HUES48 (cell line): ENCODE data around the gene SEMA3B.

ENCODE experiments used
- H3K27ac ChIP-seq: one replicate; pipeline ENCODE4 v1.7.0; 2013; ENCODE audit warnings: low read depth, low read length, inconsistent platforms
- H3K27me3 ChIP-seq: 2 replicates; pipeline ENCODE4 v1.6.1; 2013; ENCODE audit warnings: mild to moderate bottlenecking, low read length; ENCODE audit not compliant: control insufficient read depth, insufficient read depth
- H3K36me3 ChIP-seq: 2 replicates; pipeline ENCODE4 v1.6.1; 2013; ENCODE audit warnings: low read length; ENCODE audit not compliant: control insufficient read depth, insufficient read depth
- H3K4me1 ChIP-seq: 2 replicates; pipeline ENCODE4 v1.6.1; 2013; ENCODE audit warnings: mild to moderate bottlenecking, low read length; ENCODE audit not compliant: control insufficient read depth, insufficient read depth
- H3K4me3 ChIP-seq: 2 replicates; pipeline ENCODE4 v1.5.1; 2013; ENCODE audit warnings: mild to moderate bottlenecking, low read depth, low read length
- H3K9ac ChIP-seq: 2 replicates; pipeline ENCODE4 v1.6.1; 2013; ENCODE audit warnings: mild to moderate bottlenecking, low read depth, low read length, moderate library complexity
- H3K9me3 ChIP-seq: 2 replicates; pipeline ENCODE4 v1.6.1; 2013; ENCODE audit warnings: low read length; ENCODE audit not compliant: control insufficient read depth, insufficient read depth

SEMA3B gene

GRCh38 chr3:50286322-50287227, 17.6 kb downstream of the SEMA3B start:
- H3K9me3 ChIP-seq, result no peaks in the 10 kb centered on the region
- H3K27me3 ChIP-seq, result no peaks in the 10 kb centered on the region
- no peak overlapping the region for H3K27ac ChIP-seq
- H3K9ac ChIP-seq, result no peak overlapping the region
- H3K36me3 ChIP-seq, result peaks cover 42% of the 10 kb centered on the region
- peaks cover 4% of the 10 kb centered on the region; the same call in 1 of the 2 replicates for H3K4me1 ChIP-seq
- no peak overlapping the region for H3K4me3 ChIP-seq

GRCh38 chr3:50287262-50287661, 18.3 kb downstream of the SEMA3B start:
- no peak overlapping the region for H3K4me3 ChIP-seq
- no peak overlapping the region for H3K27ac ChIP-seq
- peaks cover 42% of the 10 kb centered on the region for H3K36me3 ChIP-seq
- no peaks in the 10 kb centered on the region for H3K9me3 ChIP-seq
- H3K4me1 ChIP-seq, result peaks cover 5% of the 10 kb centered on the region; the same call in 1 of the 2 replicates
- H3K9ac ChIP-seq, result no peak overlapping the region
- no peaks in the 10 kb centered on the region for H3K27me3 ChIP-seq

- Histone ChIP-seq H3K27ac (no peak overlapping the region), H3K9me3 (no peaks in the 10 kb centered on the region), H3K4me3 (no peak overlapping the region), H3K27me3 (no peaks in the 10 kb centered on the region), H3K9ac (no peak overlapping the region), H3K36me3 (peaks cover 42% of the 10 kb centered on the region), H3K4me1 (peaks cover 7% of the 10 kb centered on the region)
These were observed 19.6 kb downstream of the SEMA3B start for GRCh38 chr3:50288387-50289007.

GRCh38 chr3:50289130-50289529, 20.2 kb downstream of the SEMA3B start:
- H3K36me3 ChIP-seq, result peaks cover 42% of the 10 kb centered on the region
- H3K9me3 ChIP-seq, result no peaks in the 10 kb centered on the region
- H3K9ac ChIP-seq, result no peak overlapping the region
- H3K27ac ChIP-seq, result no peak overlapping the region
- H3K27me3 ChIP-seq, result no peaks in the 10 kb centered on the region
- peaks cover 7% of the 10 kb centered on the region for H3K4me1 ChIP-seq
- no peak overlapping the region for H3K4me3 ChIP-seq

- no peaks in the 10 kb centered on the region for H3K27me3 ChIP-seq
- H3K9me3 ChIP-seq, result no peaks in the 10 kb centered on the region
- H3K4me1 ChIP-seq, result peaks cover 7% of the 10 kb centered on the region
- H3K9ac ChIP-seq, result no peak overlapping the region
- H3K36me3 ChIP-seq, result peaks cover 42% of the 10 kb centered on the region
- H3K27ac ChIP-seq, result no peak overlapping the region
- H3K4me3 ChIP-seq, result no peak overlapping the region
These were observed 21.3 kb downstream of the SEMA3B start for GRCh38 chr3:50290161-50290641.

GRCh38 chr3:50292159-50293078, 23.5 kb downstream of the SEMA3B start, which contains the start of gene IFRD2:
IFRD2 (minus strand) TSS chr3:50292429; CDS start chr3:50292274, 155 bp downstream.
- Histone ChIP-seq H3K36me3 (peaks cover 33% of the 10 kb centered on the region), H3K9me3 (no peaks in the 10 kb centered on the region)

GRCh38 chr3:50293079-50293801, 24.3 kb downstream of the SEMA3B start:
- Histone ChIP-seq H3K9ac (peak overlapping the region; percentile 34; the same call in 1 of the 2 replicates), H3K36me3 (peaks cover 24% of the 10 kb centered on the region), H3K27ac (no peak overlapping the region), H3K27me3 (no peaks in the 10 kb centered on the region), H3K9me3 (no peaks in the 10 kb centered on the region), H3K4me3 (no peak overlapping the region), H3K4me1 (peaks cover 7% of the 10 kb centered on the region)

More at GRCh38 chr3:50292159-50293078, 23.5 kb downstream of the SEMA3B start, which contains the start of gene IFRD2:
- Histone ChIP-seq H3K4me1 (peaks cover 7% of the 10 kb centered on the region), H3K4me3 (peak within 1 kb of the TSS; percentile 86), H3K9ac (peak within 1 kb of the TSS; percentile 76), H3K27ac (peak within 1 kb of the TSS; percentile 80), H3K27me3 (no peaks in the 10 kb centered on the region)

GRCh38 chr3:50294089-50294488, 25.1 kb downstream of the SEMA3B start:
- Histone ChIP-seq H3K4me1 (peaks cover 7% of the 10 kb centered on the region), H3K27ac (no peak overlapping the region)

GRCh38 chr3:50294492-50295403, 25.8 kb downstream of the SEMA3B start:
- H3K4me3 ChIP-seq, result no peak overlapping the region
- peaks cover 9% of the 10 kb centered on the region for H3K4me1 ChIP-seq
- no peaks in the 10 kb centered on the region for H3K27me3 ChIP-seq
- no peak overlapping the region for H3K27ac ChIP-seq
- no peaks in the 10 kb centered on the region for H3K9me3 ChIP-seq
- H3K36me3 ChIP-seq, result peaks cover 9% of the 10 kb centered on the region
- H3K9ac ChIP-seq, result no peak overlapping the region

More at GRCh38 chr3:50294089-50294488, 25.1 kb downstream of the SEMA3B start:
- H3K9me3 ChIP-seq, result no peaks in the 10 kb centered on the region
- no peaks in the 10 kb centered on the region for H3K27me3 ChIP-seq
- H3K9ac ChIP-seq, result no peak overlapping the region
- peaks cover 16% of the 10 kb centered on the region for H3K36me3 ChIP-seq
- H3K4me3 ChIP-seq, result no peak overlapping the region
